DOHH2 (cell line): ENCODE measurements around the gene CLMN.

Experiments used
- H3F3A ChIP-seq: fragments of 200-600 bp; sonication (generic), shearing (Covaris generic); 2 replicates; pipeline ENCODE4 v1.6.0; 2016; ENCODE audit warnings: antibody characterized with exemption, mild to moderate bottlenecking; ENCODE audit not compliant: control insufficient read depth, insufficient read depth
- H3K27ac ChIP-seq: fragments of 200-600 bp; sonication (generic); 2 replicates; pipeline ENCODE4 v1.5.1; 2014; ENCODE audit warnings: low read depth, mild to moderate bottlenecking, low read length, moderate library complexity
- H3K27me3 ChIP-seq: fragments of 200-600 bp; sonication (generic); 2 replicates; pipeline ENCODE4 v1.6.1; 2014; ENCODE audit warnings: mild to moderate bottlenecking, low read length, mixed read lengths; ENCODE audit not compliant: control insufficient read depth
- H3K36me3 ChIP-seq: fragments of 200-600 bp; sonication (generic); 2 replicates; pipeline ENCODE4 v1.6.1; 2014; ENCODE audit warnings: mild to moderate bottlenecking, low read length, moderate library complexity, mixed read lengths; ENCODE audit not compliant: control insufficient read depth
- H3K4me1 ChIP-seq: fragments of 200-600 bp; sonication (generic); 2 replicates; pipeline ENCODE4 v1.6.1; 2014; ENCODE audit warnings: mild to moderate bottlenecking, low read length, mixed read lengths; ENCODE audit not compliant: control insufficient read depth
- H3K4me2 ChIP-seq: fragments of 200-600 bp; sonication (generic); 2 replicates; pipeline ENCODE4 v1.6.0; 2014; ENCODE audit warnings: mild to moderate bottlenecking, low read length, moderate library complexity
- H3K4me3 ChIP-seq: fragments of 200-600 bp; sonication (generic); 2 replicates; pipeline ENCODE4 v1.5.1; 2014; ENCODE audit warnings: mild to moderate bottlenecking, low read length, mixed read lengths
- H3K79me2 ChIP-seq: fragments of 200-600 bp; sonication (generic); 2 replicates; pipeline ENCODE4 v1.6.1; 2014; ENCODE audit warnings: mild to moderate bottlenecking, low read length, mixed read lengths; ENCODE audit not compliant: control insufficient read depth
- H3K9me2 ChIP-seq: fragments of 200-600 bp; sonication (generic); replicated peaks from 2 replicates; pipeline ENCODE4 v1.6.1; 2014; ENCODE audit warnings: mild to moderate bottlenecking, low read length, mixed read lengths; ENCODE audit not compliant: control insufficient read depth
- H3K9me3 ChIP-seq: fragments of 200-600 bp; sonication (generic); 2 replicates; pipeline ENCODE4 v1.6.1; 2014; ENCODE audit warnings: antibody characterized with exemption, low read length, mixed read lengths; ENCODE audit not compliant: control insufficient read depth, insufficient read depth
- H4K20me1 ChIP-seq: fragments of 200-600 bp; sonication (generic); 2 replicates; pipeline ENCODE4 v1.6.0; 2014; ENCODE audit warnings: low read depth, mild to moderate bottlenecking, antibody characterized with exemption, low read length, moderate library complexity; ENCODE audit not compliant: control insufficient read depth, insufficient read depth
- EZH2phosphoT487 ChIP-seq: fragments of 200-600 bp; sonication (generic); IDR thresholded peaks from 2 replicates; pipeline ENCODE4 v1.6.1; 2017; ENCODE audit warnings: borderline replicate concordance, mild to moderate bottlenecking, antibody characterized with exemption, low read length, moderate library complexity, mixed read lengths
- TF ChIP-seq, protein P1 (sequence below): fragments of 200-600 bp; sonication (generic); IDR thresholded peaks from one replicate; pipeline ENCODE4 v1.5.1; 2014; ENCODE audit warnings: antibody characterized with exemption, mild to moderate bottlenecking, low read depth, low read length; ENCODE audit not compliant: poor library complexity, severe bottlenecking

CLMN gene

DNA sequence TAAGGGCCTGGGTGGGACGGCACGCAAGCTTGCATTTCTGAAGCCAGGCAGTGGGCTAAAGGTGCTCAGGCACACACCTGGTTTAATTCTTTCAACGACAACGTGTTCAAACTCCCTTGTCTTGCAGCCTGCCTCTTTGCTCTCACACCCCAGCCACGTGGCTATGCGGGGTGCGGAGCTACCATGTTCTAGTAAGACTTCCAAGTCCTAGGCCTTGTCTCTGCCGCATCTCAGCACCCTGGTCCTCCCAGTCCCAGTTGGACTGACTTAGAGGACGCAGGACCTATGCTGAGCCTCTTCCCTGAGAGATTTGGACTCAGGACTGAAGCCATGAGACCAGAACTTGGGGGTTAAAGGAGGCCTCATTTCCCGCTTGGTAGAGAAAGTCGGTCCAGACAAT lies 62.2 kb downstream of the CLMN start:
- Histone ChIP-seq H3K9me2 (no peaks in the 10 kb centered on the region), H3K79me2 (no peaks in the 10 kb centered on the region), H3K4me3 (no peak overlapping the region), H3K27me3 (no peaks in the 10 kb centered on the region), H3K9me3 (no peaks in the 10 kb centered on the region), H3K4me2 (no peak overlapping the region), H3F3A (no peaks in the 10 kb centered on the region), H4K20me1 (no peaks in the 10 kb centered on the region), H3K4me1 (no peaks in the 10 kb centered on the region), H3K36me3 (no peaks in the 10 kb centered on the region), H3K27ac (no peak overlapping the region)
- TF ChIP-seq, protein P1, sequence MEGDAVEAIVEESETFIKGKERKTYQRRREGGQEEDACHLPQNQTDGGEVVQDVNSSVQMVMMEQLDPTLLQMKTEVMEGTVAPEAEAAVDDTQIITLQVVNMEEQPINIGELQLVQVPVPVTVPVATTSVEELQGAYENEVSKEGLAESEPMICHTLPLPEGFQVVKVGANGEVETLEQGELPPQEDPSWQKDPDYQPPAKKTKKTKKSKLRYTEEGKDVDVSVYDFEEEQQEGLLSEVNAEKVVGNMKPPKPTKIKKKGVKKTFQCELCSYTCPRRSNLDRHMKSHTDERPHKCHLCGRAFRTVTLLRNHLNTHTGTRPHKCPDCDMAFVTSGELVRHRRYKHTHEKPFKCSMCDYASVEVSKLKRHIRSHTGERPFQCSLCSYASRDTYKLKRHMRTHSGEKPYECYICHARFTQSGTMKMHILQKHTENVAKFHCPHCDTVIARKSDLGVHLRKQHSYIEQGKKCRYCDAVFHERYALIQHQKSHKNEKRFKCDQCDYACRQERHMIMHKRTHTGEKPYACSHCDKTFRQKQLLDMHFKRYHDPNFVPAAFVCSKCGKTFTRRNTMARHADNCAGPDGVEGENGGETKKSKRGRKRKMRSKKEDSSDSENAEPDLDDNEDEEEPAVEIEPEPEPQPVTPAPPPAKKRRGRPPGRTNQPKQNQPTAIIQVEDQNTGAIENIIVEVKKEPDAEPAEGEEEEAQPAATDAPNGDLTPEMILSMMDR: no peak
- TF ChIP-seq EZH2phosphoT487: no peak

DNA sequence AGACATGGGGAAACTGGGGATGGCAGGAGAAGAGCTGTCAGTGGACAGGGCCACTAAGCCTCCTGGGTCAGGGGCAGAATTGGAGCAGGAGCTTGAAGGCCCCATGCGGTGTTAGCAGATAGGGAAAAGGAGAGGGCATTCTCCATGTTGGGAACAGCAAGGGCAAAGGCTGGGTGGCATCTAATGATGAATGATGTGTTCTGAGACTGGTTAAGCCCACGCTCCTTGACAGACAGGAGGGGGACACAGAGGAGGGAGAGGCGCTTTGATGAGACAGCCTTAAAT lies 63.0 kb downstream of the CLMN start:
- Histone ChIP-seq H3K9me2 (no peaks in the 10 kb centered on the region), H3K36me3 (no peaks in the 10 kb centered on the region), H3K9me3 (no peaks in the 10 kb centered on the region), H3K4me2 (no peak overlapping the region), H3K27ac (no peak overlapping the region), H3K79me2 (no peaks in the 10 kb centered on the region), H3K4me1 (no peaks in the 10 kb centered on the region), H3K27me3 (no peaks in the 10 kb centered on the region; the same call in 1 of the 2 replicates), H3F3A (no peaks in the 10 kb centered on the region), H4K20me1 (no peaks in the 10 kb centered on the region), H3K4me3 (no peak overlapping the region)
- TF ChIP-seq, protein P1: no peak
- TF ChIP-seq EZH2phosphoT487: no peak

DNA sequence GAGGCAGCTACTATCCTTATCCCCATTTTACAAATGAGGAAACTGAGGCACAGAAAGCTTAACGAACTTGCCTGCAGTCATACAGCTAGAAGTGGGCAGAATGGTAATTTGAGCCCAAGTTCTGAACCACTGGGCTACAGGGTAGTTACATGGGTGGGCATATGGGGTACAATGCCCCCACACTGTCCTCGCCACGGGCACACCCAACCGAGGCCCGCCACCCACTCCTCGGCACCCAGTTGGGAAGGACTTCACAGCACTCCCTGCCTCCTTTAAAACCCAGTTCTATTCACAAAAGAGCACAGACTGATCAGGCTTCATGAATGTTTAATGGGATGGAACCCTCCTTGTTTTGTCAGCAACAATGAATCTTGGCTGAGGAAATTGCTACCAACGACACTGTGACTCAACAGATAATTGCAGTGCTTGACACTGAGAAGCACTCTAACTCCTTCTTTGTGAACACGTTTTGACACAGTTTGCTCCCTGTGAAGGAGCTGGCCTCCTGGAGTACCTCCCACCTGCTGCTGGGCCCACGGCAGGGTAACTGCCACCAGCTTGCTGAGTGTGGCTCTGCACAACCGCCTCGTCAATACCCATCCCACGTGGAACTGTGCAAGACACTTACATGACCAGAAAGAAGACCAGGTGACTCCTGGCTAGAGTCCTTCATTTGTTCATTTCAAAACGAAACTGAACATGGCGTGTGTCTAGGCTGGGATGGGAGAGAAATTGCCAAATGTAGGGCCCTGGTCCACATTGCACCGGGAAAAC lies 63.5 kb downstream of the CLMN start:
- no peak overlapping the region for H3K27ac ChIP-seq
- no peak for TF ChIP-seq EZH2phosphoT487
- TF ChIP-seq, protein P1: no peak

More for the DNA sequence above, 63.5 kb downstream of the CLMN start:
- Histone ChIP-seq H3K36me3 (no peaks in the 10 kb centered on the region), H3K4me3 (no peak overlapping the region), H4K20me1 (no peaks in the 10 kb centered on the region), H3K4me1 (no peaks in the 10 kb centered on the region), H3F3A (no peaks in the 10 kb centered on the region), H3K9me2 (no peaks in the 10 kb centered on the region), H3K9me3 (no peaks in the 10 kb centered on the region), H3K79me2 (no peaks in the 10 kb centered on the region), H3K4me2 (no peak overlapping the region), H3K27me3 (no peaks in the 10 kb centered on the region; the same call in 1 of the 2 replicates)
